Osteocyte (in vitro differentiated cells): Measurements from ENCODE around the gene EEF1AKMT3. TPM values are rescaled to one million over a fixed set of nuclear protein-coding genes. Genes with fewer than 3 reads are reported as not detected.
A peak's percentile ranks its signal among the peaks of the same experiment; 100 is the strongest.

Source experiments
- DNase-seq: peaks from one replicate; pipeline ENCODE4 v3.0.0; 2021; ENCODE audit warnings: mixed read lengths; ENCODE audit not compliant: unreplicated experiment; ENCODE audit errors: extremely low spot score
- H3K27ac Mint-ChIP-seq: one replicate; pipeline ENCODE4 v1.8.0; 2021; ENCODE audit warnings: mild to moderate bottlenecking, mixed read lengths; ENCODE audit not compliant: unreplicated experiment
- H3K27me3 Mint-ChIP-seq: one replicate; pipeline ENCODE4 v1.8.0; 2021; ENCODE audit warnings: mixed read lengths; ENCODE audit not compliant: unreplicated experiment
- H3K36me3 Mint-ChIP-seq: one replicate; pipeline ENCODE4 v1.8.0; 2021; ENCODE audit warnings: mixed read lengths; ENCODE audit not compliant: unreplicated experiment
- H3K4me1 Mint-ChIP-seq: one replicate; pipeline ENCODE4 v1.8.0; 2021; ENCODE audit warnings: mixed read lengths; ENCODE audit not compliant: unreplicated experiment
- H3K4me3 Mint-ChIP-seq: one replicate; pipeline ENCODE4 v1.8.0; 2021; ENCODE audit warnings: mild to moderate bottlenecking, moderate library complexity, mixed read lengths; ENCODE audit not compliant: unreplicated experiment
- H3K9me3 Mint-ChIP-seq: one replicate; pipeline ENCODE4 v1.8.0; 2021; ENCODE audit warnings: mixed read lengths; ENCODE audit not compliant: unreplicated experiment
- CTCF ChIP-seq: fragments of 200-600 bp; sonication (generic); IDR thresholded peaks from 2 replicates; pipeline ENCODE4 v1.5.0; 2021; ENCODE audit warnings: antibody characterized with exemption, mild to moderate bottlenecking, moderate library complexity
- total RNA-seq: library from RNA; stranded (reverse); gene quantifications from 2 replicates; pipeline ENCODE4 v1.2.1, GENCODE V29; 2021

Gene EEF1AKMT3
- total RNA-seq, 1 donor from 2014 or later: 9.8 TPM

GRCh38 chr12:57727758-57728395, 44.5 kb upstream of the EEF1AKMT3 start:
- Mint-ChIP-seq H3K9me3 (no peaks in the 10 kb centered on the region), H3K4me3 (peak overlapping the region; percentile 46), H3K27ac (no peak overlapping the region), H3K4me1 (peaks cover 20% of the 10 kb centered on the region), H3K27me3 (peaks cover 19% of the 10 kb centered on the region), H3K36me3 (peaks cover 2% of the 10 kb centered on the region)
- TF ChIP-seq CTCF: no peak
- peak; percentile 75 for DNase-seq

DNA sequence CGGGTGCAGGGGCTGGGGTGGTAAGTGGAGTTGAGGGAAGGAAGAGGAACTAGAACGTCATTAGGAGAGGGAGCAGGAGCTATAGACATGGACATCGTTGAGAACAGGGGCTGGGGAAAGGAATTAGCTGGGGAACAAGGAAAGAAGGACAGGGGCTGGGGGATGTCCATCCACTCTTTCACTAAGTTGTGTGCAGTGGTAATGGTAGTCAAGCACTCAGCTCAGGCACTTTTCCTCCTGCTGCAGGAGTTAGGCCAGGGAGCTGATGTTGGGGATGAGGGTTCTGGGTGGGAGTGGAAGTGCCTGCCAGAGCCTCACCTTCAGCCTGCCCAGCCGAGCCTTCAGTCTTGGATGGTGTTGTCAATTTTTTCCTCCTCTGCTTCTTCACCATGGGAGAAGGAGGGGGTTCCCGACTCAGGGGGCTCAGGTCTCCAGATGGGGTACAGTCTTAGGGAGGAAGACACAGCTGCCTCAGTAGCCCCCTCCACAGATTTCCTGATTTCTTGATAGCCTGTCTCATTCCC, 43.0 kb upstream of the EEF1AKMT3 start:
- H3K4me1 Mint-ChIP-seq: peaks cover 10% of the 10 kb centered on the region
- peaks cover 34% of the 10 kb centered on the region for H3K27me3 Mint-ChIP-seq
- peaks cover 2% of the 10 kb centered on the region for H3K36me3 Mint-ChIP-seq
- H3K27ac Mint-ChIP-seq: no peak overlapping the region
- H3K9me3 Mint-ChIP-seq: no peaks in the 10 kb centered on the region
- no peak overlapping the region for H3K4me3 Mint-ChIP-seq
- TF ChIP-seq CTCF: no peak
- no peak for DNase-seq

GRCh38 chr12:57730336-57731067, 41.9 kb upstream of the EEF1AKMT3 start:
- Mint-ChIP-seq H3K27me3 (peaks cover 44% of the 10 kb centered on the region), H3K4me3 (no peak overlapping the region), H3K9me3 (no peaks in the 10 kb centered on the region), H3K36me3 (peaks cover 2% of the 10 kb centered on the region), H3K27ac (no peak overlapping the region), H3K4me1 (peaks cover 13% of the 10 kb centered on the region)
- no peak for DNase-seq
- TF ChIP-seq CTCF: no peak

DNA sequence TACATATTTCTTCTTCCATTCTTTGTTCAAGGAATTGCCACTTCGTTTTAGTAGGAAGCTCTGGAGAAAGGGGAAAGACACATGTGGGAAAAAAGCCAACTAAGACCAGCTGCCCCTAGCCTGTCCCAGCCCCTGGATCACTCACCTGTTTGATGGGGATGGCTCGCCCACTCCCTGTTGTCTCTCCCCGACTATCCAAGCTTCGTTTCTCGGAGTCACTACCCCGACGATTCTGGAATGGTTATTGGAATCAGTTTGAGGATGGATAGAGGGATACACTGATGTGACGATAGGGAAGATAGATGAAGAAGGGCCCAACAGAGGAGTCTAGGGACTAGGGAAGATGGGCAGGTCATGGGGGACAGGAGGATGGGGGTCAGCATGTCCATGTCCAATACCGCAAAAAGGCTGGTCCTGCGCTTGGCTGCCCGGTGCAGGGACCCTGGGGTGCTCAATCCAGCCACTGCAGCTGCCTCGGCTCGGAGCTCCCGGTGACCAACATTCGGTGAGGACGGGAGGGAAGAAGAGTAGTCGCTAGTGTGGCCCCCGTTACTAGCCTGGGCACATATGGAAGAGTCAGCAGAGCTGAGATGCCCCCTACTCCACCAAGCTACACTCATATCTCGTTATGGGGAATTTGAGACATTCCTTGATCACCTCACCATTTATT, 40.9 kb upstream of the EEF1AKMT3 start:
- no peak overlapping the region for H3K27ac Mint-ChIP-seq
- peaks cover 50% of the 10 kb centered on the region for H3K27me3 Mint-ChIP-seq
- no peak overlapping the region for H3K4me3 Mint-ChIP-seq
- H3K9me3 Mint-ChIP-seq: no peaks in the 10 kb centered on the region
- no peak for TF ChIP-seq CTCF
- H3K36me3 Mint-ChIP-seq: no peaks in the 10 kb centered on the region
- H3K4me1 Mint-ChIP-seq: peaks cover 17% of the 10 kb centered on the region
- DNase-seq: no peak

DNA sequence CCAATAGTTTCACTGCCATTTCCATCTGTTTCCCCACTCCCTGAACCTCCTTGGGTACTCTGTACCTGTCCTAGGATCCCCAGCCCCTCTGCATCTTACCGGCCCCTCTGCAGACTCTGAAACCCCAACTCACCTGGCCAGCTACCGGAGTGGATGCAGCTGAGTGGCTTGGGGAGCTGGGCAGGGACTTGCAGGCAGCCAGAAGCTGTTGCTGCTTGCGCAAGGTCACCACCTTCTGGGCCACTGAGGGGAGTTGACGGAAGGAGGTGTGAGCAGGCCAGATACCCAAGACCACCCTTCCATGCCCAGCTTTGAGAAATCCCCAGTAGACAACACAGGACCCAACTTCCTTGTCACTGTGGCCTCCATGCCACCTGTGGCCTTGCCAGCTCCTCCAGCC, 40.1 kb upstream of the EEF1AKMT3 start:
- no peaks in the 10 kb centered on the region for H3K36me3 Mint-ChIP-seq
- H3K4me1 Mint-ChIP-seq: peaks cover 20% of the 10 kb centered on the region
- H3K27ac Mint-ChIP-seq: no peak overlapping the region
- no peak for DNase-seq
- H3K27me3 Mint-ChIP-seq: peaks cover 56% of the 10 kb centered on the region
- no peak for TF ChIP-seq CTCF
- H3K4me3 Mint-ChIP-seq: no peak overlapping the region
- H3K9me3 Mint-ChIP-seq: no peaks in the 10 kb centered on the region
